Sigmoid colon (tissue), 7 donors: Measurements from ENCODE around the gene TDRD7. TPM values are rescaled to one million over a fixed set of nuclear protein-coding genes. Genes with fewer than 3 reads are reported as not detected.

Source experiments
- DNase-seq: peaks from one replicate; pipeline ENCODE4 v3.0.0-alpha.2; 2019
- H3K27ac ChIP-seq, 4 donors: fragments of 200-600 bp; sonication (generic); one replicate each; pipeline ENCODE4 v1.5.1; 2016 to 2019; ENCODE audit warnings: mild to moderate bottlenecking in 1 of 4
- H3K27me3 ChIP-seq, 3 donors: fragments of 200-600 bp; sonication (generic); one replicate each; pipeline ENCODE4 v1.5.1; 2019; ENCODE audit warnings: mild to moderate bottlenecking in 1 of 3
- H3K36me3 ChIP-seq, 4 donors: fragments of 200-600 bp; sonication (generic); one replicate each; pipeline ENCODE4 v1.5.1; 2016 to 2019
- H3K4me1 ChIP-seq, 4 donors: fragments of 200-600 bp; sonication (generic); one replicate each; pipeline ENCODE4 v1.5.1; 2017 to 2019
- H3K4me3 ChIP-seq, 4 donors: fragments of 200-600 bp; sonication (generic); one replicate each; pipeline ENCODE4 v1.5.1; 2017 to 2019; ENCODE audit warnings: mild to moderate bottlenecking in 2 of 4, moderate library complexity in 1 of 4
- H3K9me3 ChIP-seq, 4 donors: fragments of 200-600 bp in 3 of 4; sonication (generic) in 3 of 4; one replicate each; pipeline versions ENCODE4 v1.5.1 to v1.6.1; 2013 to 2019
- EP300 ChIP-seq, 4 donors: sonication (generic); formaldehyde crosslinking; IDR thresholded peaks; one replicate each; pipeline ENCODE4 v1.6.1; 2017; ENCODE audit warnings: antibody characterized with exemption in 4 of 4
- POLR2A ChIP-seq, 2 donors: fragments of 450-650 bp; IDR thresholded peaks; one replicate each; pipeline ENCODE4 v1.6.1; 2016; ENCODE audit warnings: antibody characterized with exemption in 2 of 2, mild to moderate bottlenecking in 2 of 2, moderate library complexity in 2 of 2
- POLR2AphosphoS5 ChIP-seq, 4 donors: sonication (generic); formaldehyde crosslinking; IDR thresholded peaks; one replicate each; pipeline ENCODE4 v1.6.1; 2017; ENCODE audit warnings: antibody characterized with exemption in 4 of 4
- WGBS, 2 donors: extraction: QIAGEN DNeasy Blood & Tissue Kit; methylation state at CpG; one replicate each; pipeline ENCODE4 v1.1.7; 2013; 5-methylcytosine and 5-hydroxymethylcytosine counted together
- intact Hi-C: fragments of 100-400 bp; cut with DNase I; formaldehyde crosslinking; loops from one replicate; pipeline ENCODE4 v1.15.1; 2023
- polyA plus RNA-seq, 3 donors: library from polyadenylated mRNA; stranded (reverse); fragments of 200-250 nt; gene quantifications; one replicate each; pipeline ENCODE4 v1.2.3, GENCODE V29; 2013
- total RNA-seq, 4 donors: library from RNA; depleted of rRNA; stranded (reverse); fragments of >200 nt; gene quantifications; one replicate each; pipeline ENCODE4 v1.1.0, GENCODE V29; 2016
- TF ChIP-seq, protein P1 (sequence below), 4 experiments: fragments of 450-650 bp in 3 of 4; fragments of 200-600 bp in 1 of 4; IDR thresholded peaks; one replicate each; pipeline ENCODE4 v1.5.1; 2016 to 2019; ENCODE audit warnings: antibody characterized with exemption in 4 of 4, mild to moderate bottlenecking in 3 of 4, moderate library complexity in 2 of 4
- donor health status: healthy with polysubstance abuse.
- donor health status: Bipolar disorder and iron deficiency.
- donor health status: healthy.

TDRD7 gene
- total and polyA plus RNA-seq, 7 donors = 10.5 to 25.7 (median 17.5) TPM

DNA sequence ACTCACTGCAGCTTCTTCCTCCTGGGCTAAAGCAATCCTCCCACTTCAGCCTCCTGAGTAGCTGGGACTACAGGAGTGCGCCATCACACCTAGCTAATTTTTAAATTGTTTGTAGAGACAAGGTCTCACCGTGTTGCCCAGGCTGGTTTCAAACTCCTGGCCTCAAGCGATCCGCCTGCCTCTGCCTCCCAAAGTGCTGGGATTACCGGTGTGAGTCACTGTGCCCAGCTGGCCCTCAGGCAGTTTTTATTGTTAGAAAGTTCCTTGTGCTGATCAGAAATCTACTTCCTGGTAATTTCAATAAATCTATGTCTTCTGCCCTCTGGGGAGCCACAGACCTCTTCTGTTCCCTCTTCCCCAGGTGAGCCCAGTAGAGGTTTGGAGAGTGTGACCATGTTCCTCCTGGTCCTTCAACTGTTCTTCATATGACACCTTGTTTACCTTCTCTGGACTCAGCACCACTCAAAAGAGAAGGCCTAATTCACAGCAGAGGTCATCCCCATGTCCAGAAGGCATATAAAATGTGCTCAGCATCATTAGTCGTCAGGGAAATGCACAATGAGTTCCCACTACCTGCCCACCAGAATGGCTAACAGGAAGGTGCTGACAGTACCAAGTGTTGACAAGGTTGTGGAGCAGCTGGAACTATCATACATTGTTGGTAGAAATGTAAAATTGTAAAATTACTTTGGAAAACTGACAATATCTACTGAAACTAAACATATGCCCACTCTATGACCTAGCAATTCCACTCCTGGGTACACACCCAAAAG is 99.9 kb downstream of the TDRD7 start:
- Histone ChIP-seq H3K9me3 (no peaks in the 10 kb centered on the region), H3K36me3 (no peaks in the 10 kb centered on the region), H3K4me3 (no peak overlapping the region), H3K27ac (peak overlapping the region in 1 of 4 donors; percentile 27), H3K4me1 (peaks cover 0 to 51% (median 44%) of the 10 kb centered on the region in 4 donors), H3K27me3 (no peaks in the 10 kb centered on the region)
- intact Hi-C loops = no loop called here
- 60 to 84% methylated on average over 6 of the region's 6 CpGs for WGBS, 2 donors
- DNase-seq = no peak
- TF ChIP-seq POLR2A (IDR thresholded peaks at IDR 0.05) = no peak
- no peak for TF ChIP-seq EP300 (IDR thresholded peaks at IDR 0.05)
- TF ChIP-seq, protein P1, sequence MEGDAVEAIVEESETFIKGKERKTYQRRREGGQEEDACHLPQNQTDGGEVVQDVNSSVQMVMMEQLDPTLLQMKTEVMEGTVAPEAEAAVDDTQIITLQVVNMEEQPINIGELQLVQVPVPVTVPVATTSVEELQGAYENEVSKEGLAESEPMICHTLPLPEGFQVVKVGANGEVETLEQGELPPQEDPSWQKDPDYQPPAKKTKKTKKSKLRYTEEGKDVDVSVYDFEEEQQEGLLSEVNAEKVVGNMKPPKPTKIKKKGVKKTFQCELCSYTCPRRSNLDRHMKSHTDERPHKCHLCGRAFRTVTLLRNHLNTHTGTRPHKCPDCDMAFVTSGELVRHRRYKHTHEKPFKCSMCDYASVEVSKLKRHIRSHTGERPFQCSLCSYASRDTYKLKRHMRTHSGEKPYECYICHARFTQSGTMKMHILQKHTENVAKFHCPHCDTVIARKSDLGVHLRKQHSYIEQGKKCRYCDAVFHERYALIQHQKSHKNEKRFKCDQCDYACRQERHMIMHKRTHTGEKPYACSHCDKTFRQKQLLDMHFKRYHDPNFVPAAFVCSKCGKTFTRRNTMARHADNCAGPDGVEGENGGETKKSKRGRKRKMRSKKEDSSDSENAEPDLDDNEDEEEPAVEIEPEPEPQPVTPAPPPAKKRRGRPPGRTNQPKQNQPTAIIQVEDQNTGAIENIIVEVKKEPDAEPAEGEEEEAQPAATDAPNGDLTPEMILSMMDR (IDR thresholded peaks at IDR 0.05) = no peak
- TF ChIP-seq POLR2AphosphoS5 (IDR thresholded peaks at IDR 0.05) = no peak

DNA sequence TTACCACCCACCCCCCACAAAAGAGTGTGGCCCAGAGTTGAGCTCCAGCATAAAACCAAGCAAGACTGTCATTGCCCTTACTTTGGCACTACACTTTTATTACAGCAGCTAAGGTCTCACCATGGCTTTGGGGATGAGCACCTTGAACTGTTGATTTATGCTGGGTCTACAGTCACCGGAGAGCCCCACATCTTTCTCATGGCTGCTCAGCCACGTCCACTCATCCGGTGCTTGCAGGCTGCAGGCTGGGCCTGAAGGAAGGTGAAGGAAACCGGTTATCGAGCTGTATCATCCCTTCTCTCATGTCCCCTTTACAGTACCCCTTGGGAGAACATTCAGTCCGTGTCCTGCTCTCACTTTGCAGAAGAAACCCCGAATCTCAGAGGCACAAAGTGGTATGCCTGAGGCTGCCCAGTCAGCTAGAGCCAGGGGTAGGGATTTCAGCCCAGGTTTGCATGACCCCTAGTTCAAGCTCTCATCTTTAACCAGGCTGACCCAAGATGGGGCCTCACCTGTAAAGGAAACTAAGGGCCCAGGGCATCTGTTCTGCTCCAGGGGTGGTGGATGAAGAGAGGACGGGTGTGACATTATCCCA is 101.2 kb downstream of the TDRD7 start:
- H3K27ac ChIP-seq = no peak overlapping the region
- TF ChIP-seq, protein P1 (IDR thresholded peaks at IDR 0.05) = no peak
- TF ChIP-seq EP300 (IDR thresholded peaks at IDR 0.05) (no peak), POLR2A (IDR thresholded peaks at IDR 0.05) (no peak), POLR2AphosphoS5 (IDR thresholded peaks at IDR 0.05) (no peak)
- no peak overlapping the region for H3K4me3 ChIP-seq
- intact Hi-C loops = no loop called here
- H3K4me1 ChIP-seq = peaks cover 0 to 57% (median 53%) of the 10 kb centered on the region in 4 donors
- 83% methylated on average over 8 of the region's 8 CpGs for WGBS, 2 donors
- no peaks in the 10 kb centered on the region for H3K36me3 ChIP-seq
- no peak for DNase-seq
- no peaks in the 10 kb centered on the region for H3K9me3 ChIP-seq
- H3K27me3 ChIP-seq = no peaks in the 10 kb centered on the region

DNA sequence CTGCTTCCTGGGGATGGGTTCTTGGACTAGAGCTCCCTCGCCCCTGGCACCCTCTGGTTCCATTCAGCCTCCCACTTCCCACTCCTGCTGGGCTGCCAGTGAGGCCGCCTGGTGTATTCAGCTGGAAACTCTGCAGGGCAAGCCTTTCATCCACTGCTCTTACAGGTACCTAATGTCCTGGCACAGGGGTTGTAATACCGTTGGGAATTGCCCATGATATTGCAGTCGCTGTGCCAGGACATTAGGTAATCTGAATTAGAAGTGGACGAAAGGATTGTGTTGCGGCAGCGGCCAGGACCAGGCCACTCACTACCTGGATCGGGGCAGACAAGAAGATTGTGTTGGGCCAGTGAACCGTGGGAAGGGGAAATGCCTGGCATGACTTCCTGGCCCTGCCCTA is 102.6 kb downstream of the TDRD7 start:
- H3K9me3 ChIP-seq = no peaks in the 10 kb centered on the region
- H3K27me3 ChIP-seq = no peaks in the 10 kb centered on the region
- TF ChIP-seq EP300 (IDR thresholded peaks at IDR 0.05) = no peak
- no peak for TF ChIP-seq POLR2AphosphoS5 (IDR thresholded peaks at IDR 0.05)
- TF ChIP-seq POLR2A (IDR thresholded peaks at IDR 0.05) = no peak
- no peak for DNase-seq
- intact Hi-C loops = no loop called here
- H3K4me1 ChIP-seq = peaks cover 0 to 66% (median 61%) of the 10 kb centered on the region in 4 donors
- H3K27ac ChIP-seq = no peak overlapping the region
- WGBS, 2 donors = 86 to 87% methylated on average over 9 of the region's 9 CpGs
- no peak overlapping the region for H3K4me3 ChIP-seq
- no peaks in the 10 kb centered on the region for H3K36me3 ChIP-seq

DNA sequence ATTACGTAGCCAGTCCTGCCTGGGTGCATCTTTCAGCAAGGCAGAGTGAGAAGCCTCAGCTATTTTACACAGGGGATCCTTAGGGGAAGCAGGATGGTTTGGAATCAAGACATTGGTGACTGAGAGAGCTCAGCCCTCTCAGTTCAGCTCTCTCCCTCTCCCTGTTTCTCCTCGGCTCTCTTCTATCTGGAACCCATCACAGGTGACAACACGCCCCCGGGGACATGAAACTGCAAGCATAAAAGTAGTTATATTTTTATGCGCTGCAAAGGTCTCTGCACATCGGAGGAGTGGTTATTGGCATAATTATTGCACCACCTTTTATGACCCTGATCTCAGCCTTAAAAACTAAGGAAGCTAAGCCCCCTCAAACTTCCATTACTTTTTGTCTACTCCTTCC is 103.8 kb downstream of the TDRD7 start:
- intact Hi-C loops = loop anchor here (5.0 kb wide), 1 partner anchor 77 kb away; no protein-coding TSS in a partner anchor
- no peak for DNase-seq
- H3K4me1 ChIP-seq = peaks cover 0 to 68% (median 63%) of the 10 kb centered on the region in 4 donors
- WGBS, 2 donors = 58 to 64% methylated on average over 6 of the region's 6 CpGs
- H3K27ac ChIP-seq = peak overlapping the region; percentile 41 to 90 (median 86)
- no peaks in the 10 kb centered on the region for H3K36me3 ChIP-seq
- no peaks in the 10 kb centered on the region for H3K9me3 ChIP-seq
- no peak overlapping the region for H3K4me3 ChIP-seq
- TF ChIP-seq POLR2AphosphoS5 (IDR thresholded peaks at IDR 0.05) (no peak), POLR2A (IDR thresholded peaks at IDR 0.05) (no peak), EP300 (IDR thresholded peaks at IDR 0.05) (no peak)
- TF ChIP-seq, protein P1 (IDR thresholded peaks at IDR 0.05) = no peak
- H3K27me3 ChIP-seq = no peaks in the 10 kb centered on the region

DNA sequence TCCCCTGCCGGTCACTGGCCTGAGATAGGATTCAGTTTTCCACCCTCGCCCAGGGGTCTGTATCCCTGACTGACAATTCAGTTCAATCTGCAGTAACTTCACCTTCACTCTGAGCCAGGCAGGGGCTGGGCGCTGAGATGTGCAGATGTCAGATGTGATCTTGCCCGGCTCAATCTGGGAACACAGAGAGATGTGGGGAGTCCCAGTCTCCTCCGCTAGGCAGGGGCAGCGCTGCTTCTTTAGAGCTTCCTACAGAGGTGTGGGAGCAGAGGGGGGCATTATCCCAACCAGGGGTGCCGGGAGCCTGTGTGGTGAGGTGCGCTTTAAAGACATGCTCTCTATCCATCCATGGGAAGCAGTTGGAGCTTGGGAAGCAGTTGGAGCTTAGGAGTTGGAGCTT is 104.2 kb downstream of the TDRD7 start:
- intact Hi-C loops = loop anchor here (5.0 kb wide), 1 partner anchor 76 kb away; no protein-coding TSS in a partner anchor

More for the DNA sequence above, 104.2 kb downstream of the TDRD7 start:
- no peak for TF ChIP-seq EP300 (IDR thresholded peaks at IDR 0.05)
- TF ChIP-seq, protein P1 (IDR thresholded peaks at IDR 0.05) = no peak
- TF ChIP-seq POLR2AphosphoS5 (IDR thresholded peaks at IDR 0.05) = no peak
- no peak for TF ChIP-seq POLR2A (IDR thresholded peaks at IDR 0.05)
- Histone ChIP-seq H3K4me1 (peaks cover 0 to 68% (median 63%) of the 10 kb centered on the region in 4 donors), H3K4me3 (no peak overlapping the region), H3K36me3 (no peaks in the 10 kb centered on the region), H3K9me3 (no peaks in the 10 kb centered on the region), H3K27ac (peak overlapping the region; percentile 41 to 90 (median 86)), H3K27me3 (no peaks in the 10 kb centered on the region)
- no peak for DNase-seq
- WGBS, 2 donors = 89 to 92% methylated on average over 8 of the region's 8 CpGs
